MCF 10A (cell line): ENCODE results near the gene ALOXE3. TPM values are rescaled to one million over a fixed set of nuclear protein-coding genes. Genes with fewer than 3 reads are reported as not detected.

ENCODE experiments used
- BruUV-seq: library from RNA; stranded (reverse); fragments of 400-500 nt; replicated peaks from 2 replicates; lab custom pipeline; 2021; lab: Mats Ljungman, UMichigan
- CTCF ChIA-PET: fragments of 300-600 bp; sonication (Branson Sonifier 250); formaldehyde crosslinking; extraction: SDS; loops from one replicate; lab custom pipeline; 2021; ENCODE audit warnings: antibody characterized with exemption, inconsistent platforms; lab: Yijun Ruan, JAX
- POLR2A ChIA-PET: fragments of 300-600, 350-650 bp; sonication (Branson Sonifier 250); formaldehyde crosslinking; extraction: SDS; loops from one replicate; lab custom pipeline; 2020; ENCODE audit warnings: antibody characterized with exemption, inconsistent platforms; lab: Yijun Ruan, JAX
- DNase-seq: peaks from one replicate; pipeline ENCODE4 v3.0.0-alpha.2; 2018; ENCODE audit not compliant: unreplicated experiment
- H3K27ac Mint-ChIP-seq: one replicate; pipeline ENCODE4 v1.8.0; 2022; ENCODE audit warnings: mild to moderate bottlenecking, low read depth, mixed read lengths; ENCODE audit not compliant: unreplicated experiment
- H3K27me3 Mint-ChIP-seq: one replicate; pipeline ENCODE4 v1.8.0; 2022; ENCODE audit warnings: mixed read lengths; ENCODE audit not compliant: insufficient read depth, unreplicated experiment
- H3K36me3 Mint-ChIP-seq: one replicate; pipeline ENCODE4 v1.8.0; 2022; ENCODE audit warnings: mild to moderate bottlenecking, moderate library complexity, mixed read lengths; ENCODE audit not compliant: insufficient read depth, unreplicated experiment
- H3K4me1 Mint-ChIP-seq: one replicate; pipeline ENCODE4 v1.8.0; 2022; ENCODE audit warnings: mixed read lengths; ENCODE audit not compliant: insufficient read depth, unreplicated experiment
- H3K4me3 Mint-ChIP-seq: one replicate; pipeline ENCODE4 v1.8.0; 2022; ENCODE audit warnings: mild to moderate bottlenecking, moderate library complexity, mixed read lengths; ENCODE audit not compliant: unreplicated experiment
- H3K9me3 Mint-ChIP-seq: one replicate; pipeline ENCODE4 v1.8.0; 2022; ENCODE audit warnings: mixed read lengths; ENCODE audit not compliant: unreplicated experiment
- CTCF ChIP-seq: fragments of 200-600 bp; IDR thresholded peaks from one replicate; pipeline ENCODE4 v1.8.0; 2022; ENCODE audit warnings: antibody characterized with exemption, mild to moderate bottlenecking; ENCODE audit not compliant: unreplicated experiment
- intact Hi-C: fragments of 100-400 bp; cut with micrococcal nuclease; formaldehyde crosslinking; loops from 2 replicates; pipeline ENCODE4 v1.14.1; 2022
- total RNA-seq: library from RNA; stranded (reverse); gene quantifications from 2 replicates; pipeline ENCODE4 v1.2.3, GENCODE V29; 2022

Gene ALOXE3
- total RNA-seq, 1 experiment from 2014 or later: 13.1 TPM

GRCh38 chr17:8122422-8122923 lies 4.2 kb upstream of the ALOXE3 start:
- Mint-ChIP-seq H3K4me3 (peak overlapping the region; percentile 77), H3K27me3 (no peaks in the 10 kb centered on the region), H3K4me1 (peaks cover 59% of the 10 kb centered on the region), H3K9me3 (no peaks in the 10 kb centered on the region), H3K27ac (peak overlapping the region; percentile 0), H3K36me3 (peaks cover 49% of the 10 kb centered on the region)
- peak; percentile 65 for DNase-seq
- no TSS peak for BruUV-seq
- no peak for TF ChIP-seq CTCF
- CTCF ChIA-PET: interaction anchor here (0.5 to 3.1 kb wide), 7 partner anchors 9 to 277 kb away, joined by 3 to 12 read pairs (median 4); no protein-coding TSS in a partner anchor
- intact Hi-C loops: loop anchor here (1.0 to 5.0 kb wide), 2 partner anchors 36 to 260 kb away; partner anchors contain the start of gene RPL26
- POLR2A ChIA-PET: interaction anchor here (0.6 to 4.0 kb wide), 20 partner anchors 16 to 260 kb away, joined by 3 to 101 read pairs (median 4); partner anchors contain the start of genes BORCS6, CTC1, PER1 and PFAS

- BruUV-seq: no TSS peak
- peaks cover 49% of the 10 kb centered on the region for H3K36me3 Mint-ChIP-seq
- no peaks in the 10 kb centered on the region for H3K9me3 Mint-ChIP-seq
- no peaks in the 10 kb centered on the region for H3K27me3 Mint-ChIP-seq
- TF ChIP-seq CTCF: peak; percentile 81
- CTCF ChIA-PET: interaction anchor here (0.5 to 1.4 kb wide), 5 partner anchors 9 to 439 kb away, joined by 3 to 5 read pairs (median 3); no protein-coding TSS in a partner anchor
- intact Hi-C loops: loop anchor here (1.0 to 5.0 kb wide), 3 partner anchors 36 to 260 kb away; partner anchors contain the start of gene RPL26
- peak overlapping the region; percentile 77 for H3K4me3 Mint-ChIP-seq
- H3K4me1 Mint-ChIP-seq: peaks cover 53% of the 10 kb centered on the region
- POLR2A ChIA-PET: interaction anchor here (0.6 to 4.0 kb wide), 19 partner anchors 10 to 260 kb away, joined by 3 to 101 read pairs (median 4); partner anchors contain the start of genes BORCS6, CTC1, PER1 and PFAS
- DNase-seq: peak; percentile 74
- H3K27ac Mint-ChIP-seq: no peak overlapping the region
Measured at GRCh38 chr17:8121681-8122421, 3.5 kb upstream of the ALOXE3 start.

GRCh38 chr17:8121407-8121680 lies 3.0 kb upstream of the ALOXE3 start:
- ChIA-PET CTCF (no interaction called here), POLR2A (interaction anchor here (0.6 to 4.0 kb wide), 9 partner anchors 11 to 261 kb away, joined by 3 to 101 read pairs (median 10); partner anchors contain the start of genes BORCS6 and PER1)
- peaks cover 48% of the 10 kb centered on the region for H3K36me3 Mint-ChIP-seq
- intact Hi-C loops: loop anchor here (1.0 to 5.0 kb wide), 2 partner anchors 179 to 261 kb away; partner anchors contain the start of gene RPL26
- H3K27ac Mint-ChIP-seq: peak overlapping the region; percentile 98
- H3K27me3 Mint-ChIP-seq: no peaks in the 10 kb centered on the region
- peak overlapping the region; percentile 77 for H3K4me3 Mint-ChIP-seq
- BruUV-seq: no TSS peak
- no peak for TF ChIP-seq CTCF
- peaks cover 48% of the 10 kb centered on the region for H3K4me1 Mint-ChIP-seq
- no peaks in the 10 kb centered on the region for H3K9me3 Mint-ChIP-seq
- no peak for DNase-seq
